HepG2 (cell line): ENCODE results near the gene ABCB8. TPM values are rescaled to one million over a fixed set of nuclear protein-coding genes. Genes with fewer than 3 reads are reported as not detected.

ENCODE experiments used
- BCL3 ChIP-seq: sonication (generic); formaldehyde crosslinking; IDR thresholded peaks from 2 replicates; pipeline ENCODE4 v1.5.1; 2020; ENCODE audit warnings: mild to moderate bottlenecking, missing genetic modification reagents, moderate library complexity
- FUBP1 ChIP-seq: sonication (generic); formaldehyde crosslinking; IDR thresholded peaks from 2 replicates; pipeline ENCODE4 v1.5.1; 2020; ENCODE audit warnings: missing genetic modification reagents, mild to moderate bottlenecking, borderline replicate concordance
- HMGXB3 ChIP-seq: sonication (generic); formaldehyde crosslinking; IDR thresholded peaks from 2 replicates; pipeline ENCODE4 v1.4.0; 2020; ENCODE audit warnings: missing genetic modification reagents, borderline replicate concordance
- TCF7L2 ChIP-seq: IDR thresholded peaks from 2 replicates; pipeline ENCODE4 v1.6.1; 2011; ENCODE audit warnings: mild to moderate bottlenecking, low read depth, low read length, moderate library complexity
- ZNF407 ChIP-seq: sonication (generic); formaldehyde crosslinking; IDR thresholded peaks from one replicate; pipeline ENCODE4 v1.5.1; 2020; ENCODE audit warnings: mild to moderate bottlenecking, missing genetic modification reagents; ENCODE audit errors: not compliant biosample characterization
- ZNF564 ChIP-seq: sonication (generic); formaldehyde crosslinking; IDR thresholded peaks from 2 replicates; pipeline ENCODE4 v1.8.1; 2023; ENCODE audit warnings: mild to moderate bottlenecking, missing genetic modification reagents
- polyA plus RNA-seq, 8 experiments: library from polyadenylated mRNA; depleted of rRNA in 3 of 8; stranded (reverse) in 7 of 8; unstranded in 1 of 8; fragments of >200 nt; fragmentation: Illumina TruSeq in 4 of 8; extraction: Trizol in 4 of 8; gene quantifications; 2 replicates each; pipeline versions ENCODE4 v1.2.1 to v1.2.3, GENCODE V29; 2011 to 2016; ENCODE audit warnings: low read depth in 4 of 8, missing spikeins in 1 of 8, mixed read lengths in 1 of 8; ENCODE audit not compliant: insufficient read depth in 1 of 8
- total RNA-seq, 5 experiments: library from RNA; depleted of rRNA; stranded (reverse); fragments of >200 nt; fragmentation: Illumina TruSeq; extraction: Trizol; gene quantifications; 2 replicates each; pipeline ENCODE4 v1.2.3, GENCODE V29; 2016; ENCODE audit warnings: low read depth in 1 of 5

Gene ABCB8
- total and polyA plus RNA-seq, 2 of the 13 experiments (the other 11 are each of a cell fraction or from before 2014, with no cell fraction given) = 6.6 to 16.7 TPM

GRCh38 chr7:151062399-151063211 is 34.4 kb downstream of the ABCB8 start (continued):
- TF ChIP-seq HMGXB3 (CRISPR knock-in tag) = peak; percentile 85; the same call in 1 of the 2 replicates
- TF ChIP-seq TCF7L2 = no peak
- no peak for TF ChIP-seq ZNF564 (CRISPR knock-in tag)
- TF ChIP-seq FUBP1 (CRISPR knock-in tag) = no peak
- no peak for TF ChIP-seq ZNF407 (CRISPR knock-in tag)
- peak; percentile 80; the same call in 1 of the 2 replicates for TF ChIP-seq BCL3 (CRISPR knock-in tag)
